GM12878 (cell line): Measurements from ENCODE around the gene TMPRSS13. TPM values are rescaled to one million over a fixed set of nuclear protein-coding genes. Genes with fewer than 3 reads are reported as not detected.

Source experiments
- ATAC-seq: fragments of 200-7000 bp; cut with Tn5 transposase; 3 replicates; pipeline ENCODE4 v1.9.1; 2020; ENCODE audit warnings: mild to moderate bottlenecking, moderate library complexity
- BruUV-seq: library from RNA; stranded (reverse); fragments of 400-500 nt; replicated peaks from 2 replicates; lab custom pipeline; 2021; lab: Mats Ljungman, UMichigan
- CTCF ChIA-PET: fragments of 300-600 bp; sonication (Branson Sonifier 250); formaldehyde crosslinking; extraction: SDS; loops from one replicate; lab custom pipeline; 2021; ENCODE audit warnings: inconsistent platforms; lab: Yijun Ruan, JAX
- POLR2A ChIA-PET: fragments of 350-600 bp; formaldehyde crosslinking; extraction: SDS; loops from one replicate; lab custom pipeline; 2021; ENCODE audit warnings: inconsistent platforms; lab: Charles Lee
- RAD21 ChIA-PET: fragments of 300-600 bp; sonication (Branson Sonifier 250); formaldehyde crosslinking; loops from one replicate; lab custom pipeline; 2023; ENCODE audit warnings: antibody characterized with exemption; ENCODE audit not compliant: unreplicated experiment; lab: Charles Lee
- SMC1A ChIA-PET: fragments of 300-600 bp; sonication (Branson Sonifier 250); formaldehyde crosslinking; loops from one replicate; lab custom pipeline; 2023; ENCODE audit not compliant: unreplicated experiment, uncharacterized antibody; lab: Charles Lee
- DNase-seq: peaks from one replicate; pipeline ENCODE4 v3.0.0-alpha.2; 2011; ENCODE audit warnings: low read depth, low spot score
- FAIRE-seq: peaks from 3 replicates; lab custom pipeline; 2011; peaks lifted over from hg19 to GRCh38; lab: Jason Lieb, UNC
- H2AFZ ChIP-seq: 2 replicates; pipeline ENCODE4 v1.6.0; 2011; ENCODE audit warnings: low read depth, low read length, control low read depth; ENCODE audit not compliant: control insufficient read depth
- H3K27ac ChIP-seq: 2 replicates; pipeline ENCODE4 v1.5.1; 2011; ENCODE audit warnings: control low read depth; ENCODE audit not compliant: control insufficient read depth, insufficient read depth
- H3K27me3 ChIP-seq, 2 experiments: replicated peaks in 1 of 2; 2 replicates each; pipeline versions ENCODE4 v1.6.0 to v1.6.1; 2011; ENCODE audit warnings: low read length in 1 of 2; ENCODE audit not compliant: control insufficient read depth in 2 of 2, insufficient read depth in 2 of 2
- H3K36me3 ChIP-seq, 2 experiments: 2 replicates each; pipeline ENCODE4 v1.5.1; 2011; ENCODE audit warnings: low read length in 1 of 2; ENCODE audit not compliant: control insufficient read depth in 2 of 2, insufficient read depth in 2 of 2
- H3K4me1 ChIP-seq: 2 replicates; pipeline ENCODE4 v1.6.1; 2011; ENCODE audit warnings: mild to moderate bottlenecking, low read length, moderate library complexity, mixed read lengths; ENCODE audit not compliant: control insufficient read depth, insufficient read depth
- H3K4me2 ChIP-seq: 2 replicates; pipeline ENCODE4 v1.6.0; 2011; ENCODE audit warnings: control low read depth; ENCODE audit not compliant: control insufficient read depth, insufficient read depth
- H3K4me3 ChIP-seq: fragments of 200-600 bp; sonication (generic); 2 replicates; pipeline ENCODE4 v1.5.1; 2016
- H3K79me2 ChIP-seq: 2 replicates; pipeline ENCODE4 v1.6.0; 2011; ENCODE audit warnings: low read length; ENCODE audit not compliant: control insufficient read depth, insufficient read depth
- H3K9ac ChIP-seq: 2 replicates; pipeline ENCODE4 v1.8.0; 2011; ENCODE audit warnings: low read length, control low read depth, mixed read lengths; ENCODE audit not compliant: control insufficient read depth, insufficient read depth
- H3K9me3 ChIP-seq: replicated peaks from 3 replicates; pipeline ENCODE4 v1.5.1; 2011; ENCODE audit warnings: mild to moderate bottlenecking, low read length; ENCODE audit not compliant: control insufficient read depth, insufficient read depth
- H4K20me1 ChIP-seq: 2 replicates; pipeline ENCODE4 v1.6.0; 2011; ENCODE audit not compliant: control insufficient read depth, insufficient read depth
- CEBPB ChIP-seq, 2 experiments: fragments of 150-350 bp in 1 of 2; IDR thresholded peaks; 2 replicates each; pipeline ENCODE4 v1.6.1; 2012 to 2014; ENCODE audit warnings: low read depth in 2 of 2, low read length in 2 of 2, borderline replicate concordance in 1 of 2, inconsistent platforms in 1 of 2
- EGR1 ChIP-seq, 2 experiments: IDR thresholded peaks; 1 replicate in 1 of 2; 2 replicates in 1 of 2; pipeline ENCODE4 v1.6.1; 2011 to 2012; ENCODE audit warnings: low read depth in 2 of 2, low read length in 2 of 2, borderline replicate concordance in 1 of 2, mild to moderate bottlenecking in 1 of 2, moderate library complexity in 1 of 2
- NFYB ChIP-seq: IDR thresholded peaks from 2 replicates; pipeline ENCODE4 v1.6.1; 2011; ENCODE audit warnings: low read depth, mild to moderate bottlenecking, low read length, improper control_type of control experiment, moderate library complexity; ENCODE audit not compliant: insufficient read depth
- PAX8 ChIP-seq: fragments of 450-650 bp; IDR thresholded peaks from 2 replicates; pipeline ENCODE4 v1.6.1; 2017; ENCODE audit warnings: mild to moderate bottlenecking, moderate library complexity
- RBBP5 ChIP-seq: fragments of 200-600 bp; sonication (generic); conservative IDR thresholded peaks from 2 replicates; pipeline ENCODE4 v1.6.1; 2016
- SRF ChIP-seq, 2 experiments: IDR thresholded peaks; 2 replicates each; pipeline ENCODE4 v1.6.1; 2011; ENCODE audit warnings: low read depth in 2 of 2, low read length in 2 of 2, mild to moderate bottlenecking in 1 of 2, moderate library complexity in 1 of 2
- TAF1 ChIP-seq: IDR thresholded peaks from 2 replicates; pipeline ENCODE4 v1.6.1; 2011; ENCODE audit warnings: mild to moderate bottlenecking, low read depth, low read length, borderline replicate concordance
- WGBS: methylation state at CpG from one replicate; pipeline ENCODE4 v1.1.6; 2016; ENCODE audit warnings: low lambda C conversion rate; ENCODE audit not compliant: insufficient replicate concordance, insufficient coverage; ENCODE audit errors: missing lambda C conversion rate; 5-methylcytosine and 5-hydroxymethylcytosine counted together
- in situ Hi-C: fragments of 300-500 bp; cut with MboI; formaldehyde crosslinking; loops from 9 replicates; pipeline ENCODE4 v1.14.3; 2018; ENCODE audit warnings: mixed read lengths
- intact Hi-C: fragments of 100-400 bp; cut with micrococcal nuclease; formaldehyde crosslinking; loops from one replicate; pipeline ENCODE4 v1.14.2; 2022; ENCODE audit not compliant: unreplicated experiment
- polyA plus RNA-seq, 11 experiments: library from polyadenylated mRNA; depleted of rRNA in 4 of 11; unstranded in 6 of 11; stranded (reverse) in 5 of 11; fragments of >200 nt; fragmentation: Nextera tagmentation in 4 of 11; fragmentation: Illumina TruSeq in 1 of 11; extraction: Ambion mirVana in 4 of 11; extraction: Trizol in 1 of 11; gene quantifications; 1 replicate in 1 of 11; 2 replicates in 10 of 11; pipeline versions ENCODE4 v1.2.1 to v1.2.3, GENCODE V29; 2011 to 2016; ENCODE audit warnings: inconsistent platforms in 2 of 11, missing spikeins in 2 of 11, low read depth in 1 of 11
- total RNA-seq, 4 experiments: library from RNA; depleted of rRNA in 3 of 4; stranded (reverse); fragments of >200 nt in 3 of 4; fragmentation: Illumina TruSeq in 1 of 4; extraction: Trizol in 1 of 4; gene quantifications; 2 replicates each; pipeline versions ENCODE4 v1.2.1 to v1.2.3, GENCODE V29; 2013 to 2021
- TF ChIP-seq, protein P1 (sequence below): fragments of 150-350 bp; IDR thresholded peaks from 2 replicates; pipeline ENCODE4 v1.6.1; 2014; ENCODE audit warnings: mild to moderate bottlenecking, low read depth, low read length
- TF ChIP-seq, protein P2 (sequence below): IDR thresholded peaks from 2 replicates; pipeline ENCODE4 v1.6.1; 2012; ENCODE audit warnings: low read depth, low read length, improper control_type of control experiment
- TF ChIP-seq, protein P3 (sequence below): fragments of 450-650 bp; IDR thresholded peaks from 2 replicates; pipeline ENCODE4 v1.6.1; 2017; ENCODE audit warnings: mild to moderate bottlenecking, low read depth, inconsistent platforms; ENCODE audit not compliant: poor library complexity, severe bottlenecking
- TF ChIP-seq, protein P4 (sequence below): IDR thresholded peaks from 2 replicates; pipeline ENCODE4 v1.6.1; 2011; ENCODE audit warnings: low read depth, low read length, improper control_type of control experiment, borderline replicate concordance
- TF ChIP-seq, protein P5 (sequence below): IDR thresholded peaks from 2 replicates; pipeline ENCODE4 v1.6.1; 2012; ENCODE audit warnings: low read length, inconsistent platforms

Gene TMPRSS13
- total and polyA plus RNA-seq, 10 of the 15 experiments (the other 5 are each of a cell fraction or from before 2014, with no cell fraction given): 0.05 to 0.50 (median 0.26) TPM; not detected in 2

DNA sequence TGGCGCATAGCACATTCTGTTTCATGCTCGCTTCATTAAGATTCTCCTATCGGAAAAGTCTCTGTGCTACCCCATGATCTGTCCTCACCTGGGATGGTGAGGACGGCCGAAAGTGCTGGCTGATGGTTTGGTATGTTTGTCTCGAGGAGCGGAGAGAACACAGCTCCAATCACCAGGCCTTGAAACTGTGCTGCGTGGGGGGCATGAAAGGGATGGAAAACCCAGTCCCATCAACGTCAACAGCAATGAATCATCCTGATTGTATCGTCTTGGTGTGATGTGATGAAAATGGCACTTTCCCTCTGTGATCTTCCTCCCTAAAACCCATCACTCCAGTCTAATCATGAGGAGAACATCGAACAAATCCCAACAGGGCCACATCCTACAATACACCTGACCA lies 61.1 kb downstream of the TMPRSS13 start:
- CTCF ChIA-PET: no interaction called here
- Histone ChIP-seq H3K4me1 (no peaks in the 10 kb centered on the region), H3K27ac (no peak overlapping the region), H4K20me1 (no peaks in the 10 kb centered on the region), H3K4me2 (no peak overlapping the region), H2AFZ (no peak overlapping the region), H3K4me3 (no peak overlapping the region), H3K27me3 (peaks cover 0 to 2% of the 10 kb centered on the region in 2 experiments; a peak in 3 of 4 replicates), H3K36me3 (no peaks in the 10 kb centered on the region), H3K79me2 (no peaks in the 10 kb centered on the region), H3K9ac (no peak overlapping the region), H3K9me3 (no peaks in the 10 kb centered on the region)
- no TSS peak for BruUV-seq
- POLR2A ChIA-PET: no interaction called here
- SMC1A ChIA-PET: no interaction called here
- no peak for FAIRE-seq
- intact Hi-C loops: no loop called here
- in situ Hi-C loops: no loop called here
- 34% methylated on average over 11 of the region's 11 CpGs for WGBS
- no peak for ATAC-seq
- no peak for TF ChIP-seq SRF (IDR thresholded peaks at IDR 0.05; ENCODE audit: low read depth in 2 of 2, low read length in 2 of 2)
- TF ChIP-seq, protein P1, sequence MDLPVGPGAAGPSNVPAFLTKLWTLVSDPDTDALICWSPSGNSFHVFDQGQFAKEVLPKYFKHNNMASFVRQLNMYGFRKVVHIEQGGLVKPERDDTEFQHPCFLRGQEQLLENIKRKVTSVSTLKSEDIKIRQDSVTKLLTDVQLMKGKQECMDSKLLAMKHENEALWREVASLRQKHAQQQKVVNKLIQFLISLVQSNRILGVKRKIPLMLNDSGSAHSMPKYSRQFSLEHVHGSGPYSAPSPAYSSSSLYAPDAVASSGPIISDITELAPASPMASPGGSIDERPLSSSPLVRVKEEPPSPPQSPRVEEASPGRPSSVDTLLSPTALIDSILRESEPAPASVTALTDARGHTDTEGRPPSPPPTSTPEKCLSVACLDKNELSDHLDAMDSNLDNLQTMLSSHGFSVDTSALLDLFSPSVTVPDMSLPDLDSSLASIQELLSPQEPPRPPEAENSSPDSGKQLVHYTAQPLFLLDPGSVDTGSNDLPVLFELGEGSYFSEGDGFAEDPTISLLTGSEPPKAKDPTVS: no peak
- TF ChIP-seq, protein P2, sequence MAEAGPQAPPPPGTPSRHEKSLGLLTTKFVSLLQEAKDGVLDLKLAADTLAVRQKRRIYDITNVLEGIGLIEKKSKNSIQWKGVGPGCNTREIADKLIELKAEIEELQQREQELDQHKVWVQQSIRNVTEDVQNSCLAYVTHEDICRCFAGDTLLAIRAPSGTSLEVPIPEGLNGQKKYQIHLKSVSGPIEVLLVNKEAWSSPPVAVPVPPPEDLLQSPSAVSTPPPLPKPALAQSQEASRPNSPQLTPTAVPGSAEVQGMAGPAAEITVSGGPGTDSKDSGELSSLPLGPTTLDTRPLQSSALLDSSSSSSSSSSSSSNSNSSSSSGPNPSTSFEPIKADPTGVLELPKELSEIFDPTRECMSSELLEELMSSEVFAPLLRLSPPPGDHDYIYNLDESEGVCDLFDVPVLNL: no peak
- TF ChIP-seq, protein P3, sequence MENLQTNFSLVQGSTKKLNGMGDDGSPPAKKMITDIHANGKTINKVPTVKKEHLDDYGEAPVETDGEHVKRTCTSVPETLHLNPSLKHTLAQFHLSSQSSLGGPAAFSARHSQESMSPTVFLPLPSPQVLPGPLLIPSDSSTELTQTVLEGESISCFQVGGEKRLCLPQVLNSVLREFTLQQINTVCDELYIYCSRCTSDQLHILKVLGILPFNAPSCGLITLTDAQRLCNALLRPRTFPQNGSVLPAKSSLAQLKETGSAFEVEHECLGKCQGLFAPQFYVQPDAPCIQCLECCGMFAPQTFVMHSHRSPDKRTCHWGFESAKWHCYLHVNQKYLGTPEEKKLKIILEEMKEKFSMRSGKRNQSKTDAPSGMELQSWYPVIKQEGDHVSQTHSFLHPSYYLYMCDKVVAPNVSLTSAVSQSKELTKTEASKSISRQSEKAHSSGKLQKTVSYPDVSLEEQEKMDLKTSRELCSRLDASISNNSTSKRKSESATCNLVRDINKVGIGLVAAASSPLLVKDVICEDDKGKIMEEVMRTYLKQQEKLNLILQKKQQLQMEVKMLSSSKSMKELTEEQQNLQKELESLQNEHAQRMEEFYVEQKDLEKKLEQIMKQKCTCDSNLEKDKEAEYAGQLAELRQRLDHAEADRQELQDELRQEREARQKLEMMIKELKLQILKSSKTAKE: no peak
- TF ChIP-seq EGR1 (IDR thresholded peaks at IDR 0.05; ENCODE audit: borderline replicate concordance in 1 of 2, low read depth in 2 of 2, low read length in 2 of 2): no peak
- no peak for TF ChIP-seq PAX8
- no peak for TF ChIP-seq RBBP5
- TF ChIP-seq, protein P4, sequence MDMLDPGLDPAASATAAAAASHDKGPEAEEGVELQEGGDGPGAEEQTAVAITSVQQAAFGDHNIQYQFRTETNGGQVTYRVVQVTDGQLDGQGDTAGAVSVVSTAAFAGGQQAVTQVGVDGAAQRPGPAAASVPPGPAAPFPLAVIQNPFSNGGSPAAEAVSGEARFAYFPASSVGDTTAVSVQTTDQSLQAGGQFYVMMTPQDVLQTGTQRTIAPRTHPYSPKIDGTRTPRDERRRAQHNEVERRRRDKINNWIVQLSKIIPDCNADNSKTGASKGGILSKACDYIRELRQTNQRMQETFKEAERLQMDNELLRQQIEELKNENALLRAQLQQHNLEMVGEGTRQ: no peak
- TF ChIP-seq, protein P5, sequence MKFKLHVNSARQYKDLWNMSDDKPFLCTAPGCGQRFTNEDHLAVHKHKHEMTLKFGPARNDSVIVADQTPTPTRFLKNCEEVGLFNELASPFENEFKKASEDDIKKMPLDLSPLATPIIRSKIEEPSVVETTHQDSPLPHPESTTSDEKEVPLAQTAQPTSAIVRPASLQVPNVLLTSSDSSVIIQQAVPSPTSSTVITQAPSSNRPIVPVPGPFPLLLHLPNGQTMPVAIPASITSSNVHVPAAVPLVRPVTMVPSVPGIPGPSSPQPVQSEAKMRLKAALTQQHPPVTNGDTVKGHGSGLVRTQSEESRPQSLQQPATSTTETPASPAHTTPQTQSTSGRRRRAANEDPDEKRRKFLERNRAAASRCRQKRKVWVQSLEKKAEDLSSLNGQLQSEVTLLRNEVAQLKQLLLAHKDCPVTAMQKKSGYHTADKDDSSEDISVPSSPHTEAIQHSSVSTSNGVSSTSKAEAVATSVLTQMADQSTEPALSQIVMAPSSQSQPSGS: no peak
- no peak for TF ChIP-seq NFYB
- no peak for TF ChIP-seq CEBPB (IDR thresholded peaks at IDR 0.05; ENCODE audit: borderline replicate concordance in 1 of 2, low read depth in 2 of 2, low read length in 2 of 2)
- TF ChIP-seq TAF1: no peak
- RAD21 ChIA-PET: interaction anchor here (1.3 kb wide), 1 partner anchor 64 kb away, joined by 3 read pairs; no protein-coding TSS in a partner anchor
- no peak for DNase-seq
